Mesenteric fat pad (tissue), 1 donor: Measurements from ENCODE around the gene NDUFAF2. TPM values are rescaled to one million over a fixed set of nuclear protein-coding genes. Genes with fewer than 3 reads are reported as not detected.
"Not testable (repeated sequence)": the region's sequence is repeated elsewhere in the genome, so short reads cannot be mapped to it uniquely, and the experiment has no call there.

Source experiments
- DNase-seq: peaks from one replicate; pipeline ENCODE4 v3.0.0-alpha.2; 2020; ENCODE audit warnings: low spot score
- total RNA-seq: library from RNA; stranded (reverse); fragmentation: NEBNext Ultra II Directional; extraction: Animal tissue kit (Norgen Biotek cat#: 25700); gene quantifications from one replicate; pipeline ENCODE4 v1.2.1, GENCODE V29; 2021
- donor health status: DM: yes; HTN: yes; CAD: no.

Gene NDUFAF2
- total RNA-seq, 1 donor from 2014 or later: 36.2 TPM

GRCh38 chr5:60992871-60993270 is 47.9 kb downstream of the NDUFAF2 start:
- no peak for DNase-seq

GRCh38 chr5:60993425-60993824 is 48.4 kb downstream of the NDUFAF2 start:
- DNase-seq: no peak

- no peak for DNase-seq
Observed at GRCh38 chr5:60993875-60994571, 49.0 kb downstream of the NDUFAF2 start.

- DNase-seq: no peak
Observed at GRCh38 chr5:60996368-60996767, 51.4 kb downstream of the NDUFAF2 start.

- no peak for DNase-seq
Observed at GRCh38 chr5:60997721-60998120, 52.7 kb downstream of the NDUFAF2 start.

- DNase-seq: no peak
Observed at GRCh38 chr5:61000887-61001286, 55.9 kb downstream of the NDUFAF2 start.

GRCh38 chr5:61001647-61002046 is 56.6 kb downstream of the NDUFAF2 start:
- no peak for DNase-seq

- no peak for DNase-seq
Observed at GRCh38 chr5:61002611-61003355, 57.8 kb downstream of the NDUFAF2 start.

- DNase-seq: no peak
Observed at GRCh38 chr5:61004448-61004847, 59.4 kb downstream of the NDUFAF2 start.

- DNase-seq: no peak
Observed at GRCh38 chr5:61009907-61010306, 64.9 kb downstream of the NDUFAF2 start.

GRCh38 chr5:61010467-61011454 is 65.8 kb downstream of the NDUFAF2 start:
- no peak for DNase-seq

GRCh38 chr5:61018062-61018461 is 73.1 kb downstream of the NDUFAF2 start:
- no peak for DNase-seq

- DNase-seq: no peak
Observed at GRCh38 chr5:61019642-61020041, 74.6 kb downstream of the NDUFAF2 start.

- DNase-seq: no peak
Observed at GRCh38 chr5:61020415-61020814, 75.4 kb downstream of the NDUFAF2 start.

- DNase-seq: no peak
Observed at GRCh38 chr5:61023131-61023530, 78.1 kb downstream of the NDUFAF2 start.

- DNase-seq: no peak
Observed at GRCh38 chr5:61026004-61026403, 81.0 kb downstream of the NDUFAF2 start.

- no peak for DNase-seq
Observed at GRCh38 chr5:61028382-61028781, 83.4 kb downstream of the NDUFAF2 start.

- no peak for DNase-seq
Observed at GRCh38 chr5:61029456-61030162, 84.6 kb downstream of the NDUFAF2 start.

GRCh38 chr5:61030163-61030482 is 85.1 kb downstream of the NDUFAF2 start:
- no peak for DNase-seq

- not testable (repeated sequence) for DNase-seq
Observed at GRCh38 chr5:61031301-61031700, 86.3 kb downstream of the NDUFAF2 start.

- no peak for DNase-seq
Observed at GRCh38 chr5:61044545-61044944, 99.5 kb downstream of the NDUFAF2 start.
